GM12892 (cell line): ENCODE results near the gene SLC8A1.

Source experiments
- POLR2A ChIP-seq: IDR thresholded peaks from 2 replicates; pipeline ENCODE4 v1.6.1; 2011; ENCODE audit warnings: low read depth, low read length, control low read depth
- POLR2AphosphoS5 ChIP-seq: IDR thresholded peaks from 2 replicates; pipeline ENCODE4 v1.6.1; 2011; ENCODE audit warnings: low read depth, low read length, control low read depth
- TAF1 ChIP-seq: IDR thresholded peaks from 2 replicates; pipeline ENCODE4 v1.6.1; 2011; ENCODE audit warnings: low read depth, mild to moderate bottlenecking, control low read depth, low read length, borderline replicate concordance

DNA sequence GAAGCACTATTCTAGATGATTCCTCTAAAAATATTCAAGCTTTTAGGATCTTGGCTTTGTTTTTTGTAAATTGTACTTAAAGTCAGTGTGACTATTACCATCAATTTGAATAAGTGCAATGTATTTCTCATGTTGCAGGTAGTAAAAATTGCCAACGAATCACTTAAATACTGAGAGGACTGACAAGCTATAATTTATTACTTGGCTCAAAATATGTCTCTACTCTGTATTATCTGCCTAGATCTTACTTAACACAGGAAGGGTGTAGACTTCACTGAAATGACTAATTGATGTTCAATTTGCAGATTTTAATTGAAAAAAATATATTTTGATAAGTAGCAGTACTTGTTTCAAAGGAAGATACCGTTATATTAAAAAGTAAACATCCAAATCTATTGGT lies 202.3 kb downstream of the SLC8A1 start:
- TF ChIP-seq POLR2A (no peak), POLR2AphosphoS5 (no peak), TAF1 (no peak)
